Neural progenitor cell (in vitro differentiated cells): Measurements from ENCODE around the gene PIGC.

ENCODE experiments used
- CTCF ChIP-seq: fragments of 200-600 bp; sonication (generic); IDR thresholded peaks from 2 replicates; pipeline ENCODE4 v1.5.1; 2017; ENCODE audit warnings: antibody characterized with exemption, mild to moderate bottlenecking
- EZH2 ChIP-seq: fragments of 200-600 bp; sonication (generic); IDR thresholded peaks from 2 replicates; pipeline ENCODE4 v1.6.1; 2017; ENCODE audit warnings: antibody characterized with exemption, mild to moderate bottlenecking, moderate library complexity
- EZH2phosphoT487 ChIP-seq: fragments of 200-600 bp; sonication (generic); IDR thresholded peaks from 2 replicates; pipeline ENCODE4 v1.6.1; 2017; ENCODE audit warnings: antibody characterized with exemption

DNA sequence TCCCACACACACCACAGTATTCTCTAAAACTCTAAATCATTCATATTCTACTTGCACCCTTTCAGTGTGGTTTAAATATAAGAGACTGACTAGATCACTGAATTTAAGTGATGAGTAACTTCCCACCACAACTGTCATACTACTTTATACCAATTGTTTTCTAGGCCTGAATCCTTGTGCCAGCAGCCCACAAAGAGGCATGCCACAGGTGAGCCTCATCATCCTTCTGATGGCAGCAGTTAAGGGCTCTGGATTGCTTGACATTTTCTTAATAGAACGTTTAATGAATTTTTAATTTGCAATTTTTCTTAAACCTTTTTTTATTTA is 13.8 kb downstream of the PIGC start:
- no peak for TF ChIP-seq CTCF
- no peak for TF ChIP-seq EZH2phosphoT487
- no peak for TF ChIP-seq EZH2
